HG03066 (cell line): ENCODE measurements around the gene MIDN.
A peak's percentile ranks its signal among the peaks of the same experiment; 100 is the strongest.

ENCODE experiments used
- ATAC-seq: cut with Tn5 transposase; IDR thresholded peaks from one replicate; pipeline ENCODE4 v1.9.1; 2021; ENCODE audit warnings: low read depth; ENCODE audit not compliant: unreplicated experiment

Gene MIDN

GRCh38 chr19:1256646-1257474 lies 8.5 kb downstream of the MIDN start:
- no peak for ATAC-seq

DNA sequence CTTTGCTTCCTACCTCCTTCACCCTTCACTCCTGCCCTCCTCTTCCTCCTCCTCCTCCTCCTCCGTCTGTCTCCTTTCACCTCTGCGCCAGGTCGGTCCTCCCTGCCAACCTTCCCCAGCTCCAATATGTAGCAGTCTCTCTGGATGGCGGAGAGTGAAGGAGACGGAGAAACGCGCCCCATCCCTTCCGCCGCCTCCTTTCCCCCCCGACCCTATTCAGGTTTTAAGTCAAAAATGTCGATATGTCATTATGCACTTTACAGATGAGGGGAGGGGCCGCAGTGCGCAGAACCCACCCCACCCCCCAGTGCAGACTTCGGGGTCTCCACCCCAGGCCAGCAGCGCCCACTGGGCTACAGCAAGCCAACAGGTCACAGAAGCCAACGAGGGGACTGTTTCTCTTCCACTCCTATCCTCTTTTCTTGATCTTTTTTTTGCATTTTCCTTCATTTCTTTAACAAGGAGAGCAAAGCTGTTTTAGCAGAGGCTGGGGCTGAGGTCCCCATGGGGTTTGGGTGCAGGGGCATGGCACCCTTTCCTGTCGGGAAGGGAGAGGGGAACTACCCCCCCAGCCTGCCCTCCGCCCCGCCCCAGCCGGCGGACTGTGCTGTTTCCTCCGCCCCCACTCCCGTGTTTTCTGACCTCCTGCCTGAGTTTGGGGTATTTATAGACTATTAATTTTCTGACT lies 9.2 kb downstream of the MIDN start:
- no peak for ATAC-seq

DNA sequence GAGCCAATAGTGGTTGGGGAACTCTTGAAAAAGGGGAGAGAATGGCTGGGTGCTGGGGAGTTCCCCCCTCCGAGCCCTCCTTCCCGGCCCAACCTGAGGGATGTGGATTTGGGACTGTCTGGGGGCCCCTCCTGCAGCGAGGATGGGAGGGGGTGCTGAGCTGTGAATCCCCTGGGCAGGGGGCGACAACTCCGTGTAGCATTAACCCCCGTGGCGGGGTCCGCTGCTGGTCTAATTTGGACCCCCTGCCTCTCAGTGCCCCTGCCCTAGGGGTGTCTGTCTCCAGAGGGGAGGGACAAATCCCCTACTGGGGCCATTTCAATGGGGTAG lies 9.7 kb downstream of the MIDN start:
- ATAC-seq: no peak

- ATAC-seq: no peak
Measured at GRCh38 chr19:1258707-1259205, 10.4 kb downstream of the MIDN start.

DNA sequence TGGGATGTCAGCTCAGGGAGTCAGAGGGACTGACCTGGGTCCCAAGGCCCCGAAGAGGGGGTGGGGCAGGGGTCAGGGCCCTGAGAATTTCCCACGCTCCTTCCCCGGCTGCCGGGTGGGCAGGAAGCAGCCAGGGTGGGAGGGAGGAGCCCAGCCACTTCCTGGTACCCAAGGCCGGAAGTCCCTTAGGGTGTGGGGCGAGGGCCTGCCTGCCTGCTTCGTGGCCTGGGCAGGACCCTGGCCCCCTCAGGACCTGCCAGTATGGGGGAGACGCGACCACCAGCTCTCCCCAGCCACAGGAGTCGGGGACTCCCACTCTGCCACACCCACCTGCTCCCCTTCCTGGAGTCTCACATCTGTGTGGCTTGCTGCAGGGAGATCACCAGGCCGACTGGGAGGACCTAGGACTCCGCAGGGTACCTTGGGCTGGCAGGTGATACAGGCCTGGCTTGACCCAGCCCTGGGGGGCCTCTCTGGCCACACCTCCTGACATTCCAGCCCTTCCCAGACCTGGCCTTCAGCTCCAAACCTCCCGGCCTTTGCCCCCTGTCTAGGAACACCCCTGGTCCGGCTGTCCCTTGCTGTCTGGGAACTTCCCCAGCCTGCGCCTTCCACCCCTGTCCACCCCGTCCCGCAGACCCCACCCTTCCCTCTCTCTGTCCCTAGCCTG lies 11.0 kb downstream of the MIDN start:
- ATAC-seq: no peak

DNA sequence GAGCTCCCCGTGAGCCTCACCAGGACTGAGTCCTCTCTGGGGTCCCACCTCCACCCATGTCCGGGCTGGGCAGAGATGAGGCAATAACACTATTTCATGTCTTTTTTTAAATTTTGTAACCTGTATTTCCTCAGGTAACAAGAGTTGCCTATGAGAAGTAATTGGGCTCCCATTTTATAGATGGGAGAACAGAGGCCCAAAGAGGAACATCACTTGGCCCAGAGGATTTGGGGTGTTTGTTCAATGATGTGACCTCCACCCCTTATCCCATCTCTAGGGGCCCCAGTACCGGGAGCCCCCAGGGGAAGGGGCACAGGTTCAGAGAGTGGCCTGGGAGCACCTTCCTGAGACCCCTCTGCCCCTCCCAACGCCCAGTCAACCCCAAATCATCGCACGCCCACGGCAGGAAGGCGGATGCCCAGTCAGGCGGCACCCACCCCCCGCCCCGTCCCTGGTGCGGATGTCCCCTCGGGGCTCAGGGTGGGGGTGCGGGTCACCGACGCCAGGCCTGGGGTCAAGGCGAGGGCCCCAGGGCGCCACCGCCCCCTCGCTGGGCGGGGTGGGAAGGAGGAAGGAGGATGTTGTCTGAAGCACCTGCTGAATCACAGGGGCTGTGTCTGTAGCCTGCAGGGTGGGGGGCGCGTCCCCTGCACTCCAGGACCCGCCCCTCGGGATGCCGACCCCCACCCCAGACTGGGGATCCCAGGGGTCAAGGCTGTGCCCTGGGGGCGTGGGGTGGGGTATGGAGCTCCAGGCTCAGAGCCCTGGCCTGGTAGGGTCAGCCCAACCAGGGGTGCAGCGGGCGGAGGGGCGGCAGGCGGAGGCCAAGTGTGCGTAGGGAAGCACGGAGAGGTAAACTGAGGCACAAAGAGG lies 11.7 kb downstream of the MIDN start:
- ATAC-seq: no peak

GRCh38 chr19:1260749-1261537 lies 12.6 kb downstream of the MIDN start:
- peak; percentile 35 for ATAC-seq

DNA sequence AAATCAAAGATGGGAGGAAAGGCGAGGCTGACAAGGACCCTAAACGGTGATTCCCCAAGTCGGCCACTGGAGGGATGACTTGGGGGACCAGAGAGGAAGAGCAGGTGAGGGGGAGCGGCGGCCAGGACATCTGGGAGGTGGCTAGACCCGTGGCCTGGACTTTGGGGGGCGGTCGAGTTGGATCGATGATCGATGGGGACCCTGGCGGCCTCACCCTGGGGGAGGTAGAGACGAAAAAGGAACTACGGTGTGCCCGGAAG lies 13.1 kb downstream of the MIDN start:
- ATAC-seq: no peak

DNA sequence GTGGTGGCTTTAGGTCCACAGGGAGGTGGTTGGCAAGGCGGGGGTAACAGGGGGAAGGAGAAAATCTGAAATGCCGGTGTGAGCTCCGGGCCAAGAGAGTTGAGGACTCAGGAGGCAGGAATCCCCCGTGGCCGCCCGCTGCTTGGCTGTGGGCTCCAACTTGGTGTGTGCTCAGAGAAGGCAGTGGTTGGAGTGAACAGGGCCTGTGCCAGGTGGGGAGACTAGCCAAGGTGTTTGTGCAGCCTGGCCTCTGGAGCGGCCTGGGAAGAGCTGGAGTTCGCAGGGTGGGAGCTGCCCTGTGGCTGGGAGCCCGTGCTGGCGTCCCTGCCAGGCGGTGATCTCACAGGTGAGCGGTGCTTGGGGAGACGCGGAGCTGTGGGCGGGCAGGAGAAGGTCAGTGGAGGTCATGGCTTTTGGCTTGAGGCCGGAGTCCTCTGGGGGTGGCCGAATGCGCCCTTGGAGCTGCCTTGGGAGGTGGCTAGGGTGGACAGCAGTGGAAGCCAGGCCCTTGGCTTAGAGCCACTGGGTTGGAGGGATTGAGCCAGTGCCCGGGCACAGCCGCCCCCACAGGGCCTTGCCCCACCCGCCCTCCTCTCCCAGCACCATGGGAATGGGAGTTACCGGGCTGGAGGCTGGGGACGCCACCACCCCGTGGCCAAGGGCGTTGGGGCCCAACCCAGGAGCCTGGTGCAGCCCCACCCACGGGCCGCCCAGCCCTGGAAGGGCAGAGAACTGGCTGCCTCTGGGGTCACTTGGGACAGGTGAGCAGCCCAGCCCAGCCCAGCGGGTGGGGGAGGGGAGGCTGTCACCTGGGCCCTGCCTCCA lies 13.6 kb downstream of the MIDN start:
- ATAC-seq: no peak

- ATAC-seq: no peak
Measured at GRCh38 chr19:1262623-1263123, 14.3 kb downstream of the MIDN start.

GRCh38 chr19:1263188-1263587 lies 14.8 kb downstream of the MIDN start:
- ATAC-seq: no peak

- ATAC-seq: no peak
Measured at GRCh38 chr19:1264801-1265614, 16.6 kb downstream of the MIDN start.

DNA sequence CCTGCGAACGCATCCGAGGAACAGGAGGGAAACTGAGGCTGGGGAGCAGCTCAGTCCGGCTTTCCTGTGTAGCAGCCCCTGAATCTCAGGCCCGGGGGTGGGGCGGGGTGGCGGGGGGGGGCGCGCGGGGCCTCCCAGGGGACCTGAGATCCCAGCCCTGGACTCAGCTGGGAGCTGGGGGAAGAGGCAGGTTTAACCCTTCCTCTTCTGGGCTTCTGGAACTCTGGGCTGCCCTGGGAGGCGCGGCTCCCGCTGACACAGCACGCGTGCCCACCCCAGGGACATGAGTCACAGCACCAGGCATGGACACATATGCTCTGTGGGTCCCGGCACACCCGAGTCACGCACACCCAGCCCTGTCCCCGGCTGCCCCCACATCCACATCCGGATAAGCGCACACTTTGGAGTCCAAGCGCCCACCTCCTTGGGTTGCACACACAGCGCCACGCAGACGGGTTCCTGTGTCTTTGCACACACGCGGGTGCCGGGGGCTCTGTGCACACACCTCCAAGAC lies 17.3 kb downstream of the MIDN start:
- no peak for ATAC-seq

DNA sequence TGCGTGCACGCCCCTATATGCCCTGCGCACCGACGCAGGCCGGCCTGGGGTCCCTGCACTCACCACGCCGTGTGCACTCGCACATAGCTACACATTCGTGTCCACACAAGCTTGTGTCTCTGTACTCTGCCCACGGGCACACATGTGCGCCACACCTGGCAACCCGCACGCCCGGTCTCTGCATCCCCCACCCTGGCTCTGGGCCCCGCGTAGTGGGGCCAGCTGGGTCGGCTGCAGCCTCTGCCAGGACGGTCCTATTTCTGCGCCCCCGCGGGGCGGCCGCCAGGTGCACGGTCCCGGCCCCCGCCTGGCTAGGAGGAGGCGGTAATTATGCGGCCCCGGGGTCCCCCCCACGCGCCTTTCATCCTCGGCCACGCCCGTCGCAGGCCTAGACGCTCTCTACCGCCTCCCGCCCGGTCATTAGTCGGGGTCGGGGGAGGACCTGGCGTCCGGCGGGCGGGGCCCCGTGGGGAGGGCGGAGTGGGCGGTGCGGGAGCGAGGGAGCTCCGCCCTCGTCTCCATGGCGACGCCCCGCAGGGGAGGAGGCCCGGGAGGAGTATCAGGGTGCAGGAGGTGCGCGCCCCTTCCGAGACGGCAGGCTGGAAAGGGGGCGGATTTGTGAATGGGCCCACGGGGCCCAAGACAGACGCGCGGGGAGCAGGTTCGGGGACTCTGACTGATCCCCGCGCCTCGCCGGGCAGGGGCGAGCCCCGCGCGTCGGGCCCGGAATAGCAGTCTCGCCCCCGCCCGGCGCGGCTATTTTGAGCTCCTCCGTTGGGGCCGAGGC lies 17.9 kb downstream of the MIDN start:
- ATAC-seq: peak; percentile 30

- ATAC-seq: peak; percentile 12
Measured at GRCh38 chr19:1266916-1267476, 18.6 kb downstream of the MIDN start.

DNA sequence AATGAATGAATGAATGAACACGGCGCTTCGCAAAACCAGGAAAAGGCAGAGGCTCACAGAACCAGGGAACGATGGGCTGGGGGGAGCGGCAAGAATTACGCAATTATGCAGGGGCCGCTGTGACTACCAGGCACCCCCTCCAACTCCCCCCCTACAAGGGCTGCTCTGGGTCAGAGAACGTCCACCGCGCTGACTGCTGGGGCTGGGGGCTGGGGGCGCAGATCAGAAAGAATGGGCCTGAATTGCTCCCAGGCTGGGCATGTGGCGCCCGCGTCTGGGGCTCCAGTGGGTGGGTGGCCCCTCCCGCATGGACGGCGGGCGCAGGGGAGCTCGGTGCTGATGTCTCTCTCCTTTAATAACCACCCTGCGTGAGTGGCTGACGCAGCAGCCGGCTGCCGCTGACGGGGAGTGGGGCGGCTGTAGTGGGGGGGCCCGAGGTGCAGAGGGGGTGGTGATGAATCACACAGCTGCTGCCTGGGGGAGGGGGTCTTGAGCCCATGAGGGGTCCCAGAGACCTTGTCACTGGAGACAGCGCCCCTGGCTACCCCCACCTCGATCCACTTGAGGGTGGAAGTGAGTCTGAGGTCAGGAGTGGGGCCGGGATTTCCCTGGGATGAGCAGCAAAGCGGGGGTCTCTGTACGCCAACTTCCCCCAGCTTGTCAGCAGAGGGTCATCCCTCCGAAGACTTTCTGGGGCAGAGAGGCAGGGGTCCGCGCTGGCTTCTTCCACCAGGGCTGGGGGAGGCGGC lies 19.3 kb downstream of the MIDN start:
- no peak for ATAC-seq
